ENCODE results near the gene DTD2. TPM values are rescaled to one million over a fixed set of nuclear protein-coding genes. Genes with fewer than 3 reads are reported as not detected.

DTD2 gene
- total and polyA plus RNA-seq, 2 of the 4 experiments (the other 2 are of a cell fraction): 16.9 to 24.9 TPM

- no peaks in the 10 kb centered on the region for H3K4me1 ChIP-seq (ENCODE audit: control insufficient read depth, insufficient read depth, low read length)
- H3K79me1 ChIP-seq (ENCODE audit: low read depth in 1 of 2, low read length in 2 of 2): no peaks in the 10 kb centered on the region
- no peak overlapping the region for H3K27ac ChIP-seq (ENCODE audit: insufficient read depth, low read length)
- DNase-seq (no peak), ATAC-seq (ENCODE audit: low read depth) (no peak)
- H4K91ac ChIP-seq (ENCODE audit: insufficient read depth, low read depth, low read length): no peak overlapping the region
- H2BK15ac ChIP-seq (ENCODE audit: low read depth, low read length): no peak overlapping the region
- no peak overlapping the region for H4K8ac ChIP-seq (ENCODE audit: low read depth in 2 of 2, low read length in 2 of 2)
- H2AK9ac ChIP-seq (replicated peaks; ENCODE audit: low read depth, low read length, poor library complexity): no peak overlapping the region
- in situ Hi-C loops (cut with MboI; ENCODE audit: low sequenced_read_pairs) (no loop called here), dilution Hi-C loops (cut with HindIII; ENCODE audit: low sequenced_read_pairs, unreplicated experiment) (no loop called here), intact Hi-C loops (cut with micrococcal nuclease) (no loop called here)
- H3K14ac ChIP-seq (replicated peaks; ENCODE audit: low read depth, low read length): no peak overlapping the region
- no peak overlapping the region for H2BK20ac ChIP-seq (ENCODE audit: low read depth, low read length)
- no peak overlapping the region for H2BK120ac ChIP-seq (ENCODE audit: low read depth, low read length)
- no peaks in the 10 kb centered on the region for H3K9me3 ChIP-seq (ENCODE audit: control insufficient read depth, insufficient read depth, low read length)
- no peaks in the 10 kb centered on the region for H3K27me3 ChIP-seq (ENCODE audit: control insufficient read depth, insufficient read depth, low read length)
- H3K4me3 ChIP-seq (ENCODE audit: insufficient read depth, low read depth, low read length): no peak overlapping the region
- TF ChIP-seq NFE2L2 (IDR thresholded peaks at IDR 0.05; ENCODE audit: low read depth, low read length) (no peak), MAFK (IDR thresholded peaks at IDR 0.05; ENCODE audit: low read depth, low read length) (peak; percentile 59)
- no peaks in the 10 kb centered on the region for H3K9me1 ChIP-seq (ENCODE audit: insufficient read depth, low read length)
- no peak overlapping the region for H3K4me2 ChIP-seq (ENCODE audit: low read depth, low read length)
- no peak overlapping the region for H3K18ac ChIP-seq (ENCODE audit: low read depth, low read length)
- no peak overlapping the region for H3K56ac ChIP-seq (ENCODE audit: extremely low read depth, insufficient read depth, low read length)
- H4K5ac ChIP-seq (ENCODE audit: low read depth, low read length): no peak overlapping the region
- no peak overlapping the region for H3K9ac ChIP-seq (ENCODE audit: low read depth, low read length)
- BruUV-seq (replicated peaks): no TSS peak
- ChIA-PET POLR2A (ENCODE audit: unreplicated experiment) (interaction anchor here (0.6 kb wide), 1 partner anchor 533 kb away, joined by 6 read pairs; no protein-coding TSS in a partner anchor), CTCF (interaction anchor here (0.8 to 1.0 kb wide), 2 partner anchors 9 to 16 kb away, joined by 3 read pairs; no protein-coding TSS in a partner anchor)
- no peak overlapping the region for H3K4ac ChIP-seq (ENCODE audit: low read depth, low read length)
- no peak overlapping the region for H2AFZ ChIP-seq (replicated peaks; ENCODE audit: low read length, poor library complexity)
- no peaks in the 10 kb centered on the region for H3K36me3 ChIP-seq (ENCODE audit: control insufficient read depth, insufficient read depth, low read length)
- H4K20me1 ChIP-seq (ENCODE audit: insufficient read depth, low read length): no peaks in the 10 kb centered on the region
- no peak overlapping the region for H2BK5ac ChIP-seq (ENCODE audit: low read depth, low read length, poor library complexity, severe bottlenecking)
- no peak overlapping the region for H2AK5ac ChIP-seq (ENCODE audit: low read depth, low read length)
- no peak overlapping the region for H3K23ac ChIP-seq (ENCODE audit: low read depth, low read length)
Measured at GRCh38 chr14:31425905-31426304, 31.4 kb downstream of the DTD2 start.
